ENCODE data around the gene MPO.

The MPO gene

GRCh38 chr17:58224315-58224714 is 56.4 kb downstream of the MPO start:
- Histone ChIP-seq H3K36me3 (replicated peaks) (no peaks in the 10 kb centered on the region), H3K27me3 (replicated peaks) (no peaks in the 10 kb centered on the region), H3K4me3 (ENCODE audit: low read depth, low read length) (no peak overlapping the region), H3K27ac (peak overlapping the region; percentile 34)
- in situ Hi-C loops (cut with HindIII; ENCODE audit: low pct_ligation_motif_present, low sequenced_read_pairs) = no loop called here
- peak; percentile 34 for DNase-seq
- TF ChIP-seq CTCF (IDR thresholded peaks at IDR 0.05; ENCODE audit: low read depth, low read length, missing control alignments) = no peak

Data from brain microvascular endothelial cell (primary cell).